Activated naive CD4-positive, alpha-beta T cell treated with anti-CD3 and anti-CD28 coated beads for 36 hours (primary cell): ENCODE data around the gene SVOP. TPM values are rescaled to one million over a fixed set of nuclear protein-coding genes. Genes with fewer than 3 reads are reported as not detected.
"Not testable (repeated sequence)": the region's sequence is repeated elsewhere in the genome, so short reads cannot be mapped to it uniquely, and the experiment has no call there.

Experiments used
- CTCF ChIA-PET: fragments of 350-600 bp; sonication (Branson Sonifier 250); formaldehyde crosslinking; loops from one replicate; lab custom pipeline; 2021; ENCODE audit warnings: antibody characterized with exemption; lab: Charles Lee
- DNase-seq: peaks from one replicate; pipeline ENCODE4 v3.0.0-alpha.2; 2020
- H3K27ac Mint-ChIP-seq: one replicate; pipeline ENCODE4 v1.8.0; 2021; ENCODE audit warnings: mild to moderate bottlenecking, mixed read lengths
- H3K27me3 Mint-ChIP-seq: one replicate; pipeline ENCODE4 v1.8.0; 2021; ENCODE audit warnings: low read depth, mixed read lengths
- H3K36me3 Mint-ChIP-seq: one replicate; pipeline ENCODE4 v1.8.0; 2021; ENCODE audit warnings: low read depth, mixed read lengths
- H3K4me1 Mint-ChIP-seq: one replicate; pipeline ENCODE4 v1.8.0; 2021; ENCODE audit warnings: low read depth, mixed read lengths
- H3K4me3 Mint-ChIP-seq: one replicate; pipeline ENCODE4 v1.8.0; 2021; ENCODE audit warnings: mild to moderate bottlenecking, moderate library complexity, mixed read lengths
- H3K9me3 Mint-ChIP-seq: one replicate; pipeline ENCODE4 v1.8.0; 2021; ENCODE audit warnings: mixed read lengths
- intact Hi-C: fragments of 100-400 bp; cut with micrococcal nuclease; formaldehyde crosslinking; loops from one replicate; pipeline ENCODE4 v1.15.1; 2023
- total RNA-seq, 2 experiments: library from RNA; stranded (reverse); gene quantifications; one replicate each; pipeline ENCODE4 v1.2.3, GENCODE V29; 2021

The SVOP gene
- total RNA-seq, result not detected

DNA sequence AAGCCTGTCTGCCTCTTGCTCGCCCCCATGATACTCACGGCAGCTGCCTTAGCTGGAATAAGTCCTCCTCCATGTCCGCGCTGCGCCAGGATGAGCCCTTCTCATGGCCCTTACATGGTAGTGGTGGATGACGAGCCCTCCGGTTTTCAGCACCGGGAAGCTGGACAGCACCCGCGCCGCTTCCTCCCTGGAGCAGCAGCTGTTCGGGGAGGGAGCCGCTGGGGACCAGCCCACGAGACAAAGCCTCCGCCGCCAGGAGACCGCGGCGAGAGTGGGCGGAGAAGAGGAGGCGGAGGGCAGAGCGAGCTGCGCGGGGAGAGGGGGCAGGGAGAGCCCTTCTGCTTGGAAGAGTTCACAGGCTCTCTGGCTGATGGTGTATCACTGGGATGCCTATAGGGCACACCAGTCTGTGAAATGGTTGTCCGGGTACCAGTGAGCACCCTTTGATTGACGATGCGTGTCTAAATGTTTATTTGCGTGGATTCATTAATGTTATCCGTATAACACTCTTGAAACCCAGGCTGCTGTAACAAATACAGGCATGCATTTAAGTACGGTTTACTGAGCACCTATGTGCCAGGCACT is at the start of gene SVOP:
SVOP (minus strand) TSS at position 273 of the 585 bp plus-strand sequence; CDS start at position 73, 200 bp downstream.
- Mint-ChIP-seq H3K27me3 (peaks cover 40% of the 10 kb centered on the region), H3K27ac (no peak within 1 kb of the TSS), H3K36me3 (no peaks in the 10 kb centered on the region), H3K9me3 (no peaks in the 10 kb centered on the region), H3K4me3 (no peak within 1 kb of the TSS), H3K4me1 (peaks cover 5% of the 10 kb centered on the region)
- CTCF ChIA-PET, result no interaction called here
- peak; percentile 51 for DNase-seq
- intact Hi-C loops, result no loop called here

DNA sequence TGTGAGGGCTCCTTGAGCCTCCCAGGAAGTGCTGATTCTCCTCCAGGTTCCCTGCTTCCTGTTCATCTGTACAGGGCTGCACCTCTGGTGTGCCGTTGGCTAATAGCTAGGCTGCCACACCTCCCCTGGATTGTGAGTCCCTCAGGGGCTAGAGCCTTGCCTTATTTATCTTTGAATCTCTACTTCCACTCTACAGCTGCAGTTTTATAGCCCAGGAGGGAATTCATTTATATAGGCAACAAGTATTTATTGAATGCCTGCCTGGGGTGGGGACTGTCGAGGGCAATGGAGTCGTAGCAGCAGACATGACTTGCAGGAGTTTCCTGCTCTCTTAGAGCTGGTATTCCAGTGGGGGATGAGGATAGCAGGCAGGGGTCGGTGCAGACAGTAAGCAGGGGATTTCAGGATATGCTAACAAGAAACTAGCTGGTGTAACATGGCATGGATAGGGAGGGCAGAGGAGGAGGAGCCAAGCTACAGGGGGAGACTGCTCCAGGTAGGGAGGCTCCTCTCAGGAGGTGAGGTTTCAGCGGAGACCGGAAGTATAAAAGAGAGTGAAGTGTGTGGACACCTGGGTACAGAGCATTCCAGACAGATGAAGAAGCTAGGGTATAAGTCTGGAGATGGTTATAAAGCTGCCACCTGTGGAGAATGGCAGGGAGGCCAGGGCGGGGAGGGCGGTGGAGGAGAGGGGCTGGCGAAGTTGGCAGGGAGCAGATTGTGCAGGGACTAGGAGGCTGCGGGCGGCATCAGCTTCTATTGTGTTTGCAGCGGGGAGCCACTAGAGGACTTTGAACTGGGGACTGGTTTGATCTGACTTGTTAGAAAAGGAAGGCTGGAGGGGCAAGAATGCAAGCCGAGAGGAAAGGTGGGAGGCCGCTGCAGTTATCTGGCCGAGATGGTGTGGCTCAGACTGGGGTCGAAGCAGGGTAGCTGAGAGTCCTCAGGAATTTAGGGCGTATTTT is 48.7 kb upstream of the SVOP start:
- CTCF ChIA-PET, result interaction anchor here (1.3 kb wide), 1 partner anchor 42 kb away, joined by 3 read pairs; no protein-coding TSS in a partner anchor
- H3K4me3 Mint-ChIP-seq, result no peak overlapping the region
- H3K4me1 Mint-ChIP-seq, result no peaks in the 10 kb centered on the region
- peaks cover 21% of the 10 kb centered on the region for H3K36me3 Mint-ChIP-seq
- intact Hi-C loops, result no loop called here
- no peak overlapping the region for H3K27ac Mint-ChIP-seq
- no peak for DNase-seq
- no peaks in the 10 kb centered on the region for H3K9me3 Mint-ChIP-seq
- no peaks in the 10 kb centered on the region for H3K27me3 Mint-ChIP-seq

DNA sequence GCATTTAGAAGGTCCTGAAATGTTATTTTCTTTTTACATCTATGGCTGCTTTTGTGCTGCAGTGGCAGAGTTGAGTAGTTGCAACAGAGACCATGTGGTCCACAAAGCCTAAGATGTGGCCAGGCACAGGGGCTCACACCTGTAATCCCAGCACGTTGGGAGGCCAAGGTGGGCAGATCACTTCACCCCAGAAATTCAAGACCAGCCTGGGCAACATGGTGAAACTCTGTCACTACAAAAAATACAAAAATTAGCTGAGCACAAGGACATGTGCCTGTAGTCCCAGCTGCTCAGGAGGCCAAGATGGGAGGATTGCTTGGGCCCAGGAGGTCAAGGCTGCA is 45.0 kb upstream of the SVOP start:
- Mint-ChIP-seq H3K27ac (no peak overlapping the region), H3K4me1 (peaks cover 4% of the 10 kb centered on the region), H3K36me3 (peaks cover 13% of the 10 kb centered on the region), H3K27me3 (no peaks in the 10 kb centered on the region), H3K4me3 (no peak overlapping the region), H3K9me3 (no peaks in the 10 kb centered on the region)
- no peak for DNase-seq
- intact Hi-C loops, result no loop called here
- CTCF ChIA-PET, result no interaction called here

DNA sequence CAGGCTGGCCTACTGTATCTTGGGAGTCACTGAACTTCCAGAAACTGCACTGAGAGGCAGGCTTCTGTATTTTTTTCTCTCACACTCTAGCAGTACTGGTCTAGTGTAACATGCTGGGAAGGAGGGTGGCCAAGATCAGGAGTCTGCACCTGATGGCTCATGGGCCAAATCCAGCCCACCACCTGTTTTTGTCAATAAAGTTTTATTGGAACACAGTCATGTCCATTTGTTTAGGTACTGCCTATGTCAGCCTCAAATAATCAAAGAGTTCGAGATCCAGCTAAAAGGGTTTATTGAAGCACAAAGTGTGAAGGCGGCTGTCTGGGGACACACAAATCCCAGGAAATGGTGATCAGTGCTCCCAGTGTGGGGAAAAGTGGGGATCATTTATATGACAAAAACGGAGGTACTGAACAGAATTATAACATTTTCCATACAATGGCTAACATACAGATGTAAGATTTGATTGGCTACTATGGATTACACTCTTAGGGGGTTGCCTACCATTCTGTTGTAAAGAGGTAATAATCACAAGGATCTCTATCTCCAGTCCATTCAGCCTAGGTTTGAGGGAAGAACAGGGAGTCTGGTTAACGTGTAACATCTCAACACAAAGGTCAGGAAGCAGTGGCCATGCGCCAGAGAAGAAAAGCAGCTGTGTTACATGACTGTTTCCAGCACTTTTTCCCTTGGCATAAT is 44.4 kb upstream of the SVOP start:
- peaks cover 13% of the 10 kb centered on the region for H3K36me3 Mint-ChIP-seq
- no peaks in the 10 kb centered on the region for H3K27me3 Mint-ChIP-seq
- intact Hi-C loops, result no loop called here
- no peak overlapping the region for H3K27ac Mint-ChIP-seq
- CTCF ChIA-PET, result no interaction called here
- H3K4me3 Mint-ChIP-seq, result no peak overlapping the region
- no peaks in the 10 kb centered on the region for H3K9me3 Mint-ChIP-seq
- peaks cover 4% of the 10 kb centered on the region for H3K4me1 Mint-ChIP-seq
- no peak for DNase-seq

GRCh38 chr12:109064143-109064542 is 43.3 kb upstream of the SVOP start:
- CTCF ChIA-PET, result interaction anchor here (0.6 to 0.8 kb wide), 2 partner anchors 29 to 174 kb away, joined by 3 to 7 read pairs; partner anchors contain the start of gene ALKBH2
- H3K9me3 Mint-ChIP-seq, result no peaks in the 10 kb centered on the region
- intact Hi-C loops, result no loop called here
- no peaks in the 10 kb centered on the region for H3K27me3 Mint-ChIP-seq
- H3K4me1 Mint-ChIP-seq, result peaks cover 4% of the 10 kb centered on the region
- H3K36me3 Mint-ChIP-seq, result peaks cover 10% of the 10 kb centered on the region
- no peak overlapping the region for H3K27ac Mint-ChIP-seq
- DNase-seq, result no peak
- H3K4me3 Mint-ChIP-seq, result no peak overlapping the region

DNA sequence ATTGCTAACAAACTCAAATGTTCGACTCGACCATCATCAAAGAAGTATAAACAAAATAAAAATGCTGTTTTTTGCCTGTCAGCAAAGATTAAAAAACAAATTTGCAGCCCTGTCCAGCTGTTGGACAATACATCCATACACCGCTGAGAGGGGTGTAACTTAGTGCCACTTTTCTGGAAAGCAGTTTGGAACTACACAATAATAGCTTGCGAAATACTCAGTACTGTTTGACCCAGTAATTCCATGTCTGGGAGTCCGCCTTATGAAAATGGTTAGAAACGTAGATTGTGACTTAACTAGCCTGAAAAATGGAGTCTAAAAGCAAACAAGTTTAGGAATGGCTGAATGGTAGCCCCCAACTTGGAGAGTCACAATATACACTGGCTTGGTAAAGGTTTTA is 37.9 kb upstream of the SVOP start:
- no peak for DNase-seq
- intact Hi-C loops, result no loop called here
- H3K9me3 Mint-ChIP-seq, result no peaks in the 10 kb centered on the region
- H3K36me3 Mint-ChIP-seq, result peaks cover 7% of the 10 kb centered on the region
- H3K4me3 Mint-ChIP-seq, result no peak overlapping the region
- CTCF ChIA-PET, result no interaction called here
- H3K4me1 Mint-ChIP-seq, result peaks cover 8% of the 10 kb centered on the region
- no peak overlapping the region for H3K27ac Mint-ChIP-seq
- no peaks in the 10 kb centered on the region for H3K27me3 Mint-ChIP-seq

DNA sequence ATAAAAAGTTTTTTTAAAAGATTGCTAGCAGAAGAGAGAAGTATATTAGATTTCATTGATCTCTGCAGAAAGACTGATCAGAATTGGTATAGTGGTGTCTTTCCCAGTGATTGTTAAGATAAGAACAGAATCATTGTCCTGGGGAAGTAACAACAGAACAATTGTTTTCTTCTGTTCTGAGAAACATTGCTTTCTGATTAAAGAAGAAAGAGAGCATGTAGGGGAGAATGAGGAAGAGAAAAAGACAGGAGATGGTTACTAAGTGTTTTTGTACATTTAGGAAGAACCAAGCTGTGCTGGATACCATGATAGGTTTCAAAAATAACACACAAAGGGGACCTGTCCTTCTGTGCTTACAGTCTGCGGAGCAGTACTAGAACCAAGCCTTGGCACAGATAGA is 36.5 kb upstream of the SVOP start:
- intact Hi-C loops, result no loop called here
- Mint-ChIP-seq H3K4me1 (peaks cover 4% of the 10 kb centered on the region), H3K9me3 (no peaks in the 10 kb centered on the region), H3K4me3 (no peak overlapping the region), H3K27ac (no peak overlapping the region), H3K36me3 (peaks cover 4% of the 10 kb centered on the region), H3K27me3 (no peaks in the 10 kb centered on the region)
- DNase-seq, result no peak
- CTCF ChIA-PET, result no interaction called here

GRCh38 chr12:109056891-109057290 is 36.0 kb upstream of the SVOP start:
- H3K27me3 Mint-ChIP-seq, result no peaks in the 10 kb centered on the region
- no peak overlapping the region for H3K4me3 Mint-ChIP-seq
- H3K4me1 Mint-ChIP-seq, result peaks cover 8% of the 10 kb centered on the region
- no peaks in the 10 kb centered on the region for H3K9me3 Mint-ChIP-seq
- intact Hi-C loops, result no loop called here
- peaks cover 5% of the 10 kb centered on the region for H3K36me3 Mint-ChIP-seq
- CTCF ChIA-PET, result interaction anchor here (4.2 kb wide), 1 partner anchor 37 kb away, joined by 27 read pairs; the partner anchor contains the start of gene ALKBH2
- no peak overlapping the region for H3K27ac Mint-ChIP-seq
- DNase-seq, result no peak

- Mint-ChIP-seq H3K27ac (peak overlapping the region; percentile 96), H3K4me1 (peaks cover 8% of the 10 kb centered on the region), H3K27me3 (no peaks in the 10 kb centered on the region), H3K9me3 (no peaks in the 10 kb centered on the region), H3K36me3 (peaks cover 5% of the 10 kb centered on the region), H3K4me3 (no peak overlapping the region)
- DNase-seq, result no peak
- intact Hi-C loops, result no loop called here
- CTCF ChIA-PET, result interaction anchor here (1.4 to 4.2 kb wide), 2 partner anchors 39 to 170 kb away, joined by 6 to 27 read pairs; partner anchors contain the start of gene ALKBH2
Measured at GRCh38 chr12:109054520-109054919, 33.7 kb upstream of the SVOP start.

- H3K36me3 Mint-ChIP-seq, H3K27me3 Mint-ChIP-seq, H3K9me3 Mint-ChIP-seq, H3K4me1 Mint-ChIP-seq, intact Hi-C loops: not testable (repeated sequence)
- Mint-ChIP-seq H3K27ac (peak overlapping the region; percentile 96), H3K4me3 (peak overlapping the region; percentile 84)
- CTCF ChIA-PET, result interaction anchor here (0.6 to 4.2 kb wide), 3 partner anchors 39 to 173 kb away, joined by 3 to 27 read pairs (median 6); partner anchors contain the start of gene ALKBH2
- DNase-seq, result peak; percentile 14
Measured at GRCh38 chr12:109054124-109054513, 33.3 kb upstream of the SVOP start.

DNA sequence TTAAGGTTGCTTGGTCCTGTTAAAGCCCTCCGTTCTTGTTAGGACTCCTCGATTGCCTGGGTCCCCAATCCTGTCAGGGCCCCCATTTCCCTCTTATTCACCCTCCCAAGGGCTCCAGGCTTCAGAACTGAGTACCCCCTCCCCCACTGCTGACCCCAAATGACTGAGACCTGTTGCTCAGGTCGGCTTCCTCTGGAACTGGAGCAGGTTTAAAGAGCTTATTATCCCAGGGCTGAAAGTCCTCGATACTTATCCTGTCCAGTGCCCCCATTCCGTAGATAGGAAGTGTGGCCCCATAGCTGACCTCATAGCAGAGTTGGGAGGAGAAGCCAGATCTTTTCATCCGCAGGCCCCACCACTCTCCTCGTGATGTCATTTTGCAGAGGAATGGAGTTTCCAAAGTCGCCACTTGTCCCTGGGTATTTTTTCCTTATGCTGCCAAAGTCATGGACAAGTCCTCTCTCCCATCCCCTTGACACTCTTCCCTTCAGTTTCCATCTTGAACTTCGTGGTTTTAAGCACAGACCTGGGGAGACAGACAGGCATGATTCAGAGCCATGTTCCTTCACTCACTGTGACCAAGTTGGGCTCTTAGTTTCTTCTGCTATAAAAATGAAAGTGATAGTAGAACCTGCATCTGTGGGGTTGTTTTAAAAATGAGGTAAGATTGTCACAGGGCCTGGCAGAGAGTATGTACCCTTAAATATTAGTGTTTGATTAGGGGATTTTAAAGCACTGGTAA is 32.7 kb upstream of the SVOP start:
- Mint-ChIP-seq H3K9me3 (no peaks in the 10 kb centered on the region), H3K36me3 (peaks cover 4% of the 10 kb centered on the region), H3K27me3 (no peaks in the 10 kb centered on the region), H3K4me1 (peaks cover 8% of the 10 kb centered on the region), H3K4me3 (peak overlapping the region; percentile 84), H3K27ac (peak overlapping the region; percentile 96)
- intact Hi-C loops, result loop anchor here (1.0 to 2.0 kb wide), 8 partner anchors 45 to 520 kb away; partner anchors contain the start of genes CORO1C, MMAB, MVK and SART3
- DNase-seq, result peak; percentile 54
- CTCF ChIA-PET, result interaction anchor here (0.6 to 4.2 kb wide), 3 partner anchors 40 to 209 kb away, joined by 3 to 27 read pairs (median 3); partner anchors contain the start of gene ALKBH2
